Measurements from ENCODE around the gene TMEM161B. TPM values are rescaled to one million over a fixed set of nuclear protein-coding genes. Genes with fewer than 3 reads are reported as not detected.

Gene TMEM161B
- total and polyA plus RNA-seq, 2 of the 13 experiments (the other 11 are each of a cell fraction or from before 2014, with no cell fraction given): 15.0 to 22.1 TPM

GRCh38 chr5:88245893-88246244 lies 22.8 kb downstream of the TMEM161B start:
- FAIRE-seq: no peak
- H3K27me3 ChIP-seq (ENCODE audit: control insufficient read depth in 1 of 2, insufficient read depth in 2 of 2, low read length in 2 of 2): no peaks in the 10 kb centered on the region
- H3K36me3 ChIP-seq (replicated peaks in 1 of 2; ENCODE audit: control insufficient read depth in 1 of 2, insufficient read depth in 2 of 2, low read length in 2 of 2): no peaks in the 10 kb centered on the region
- in situ Hi-C loops (cut with HindIII; ENCODE audit: extremely low pct_ligation_motif_present, low pct_unique_long_range_greater_than_20kb): no loop called here
- intact Hi-C loops (cut with micrococcal nuclease; ENCODE audit: unreplicated experiment): no loop called here
- ATAC-seq: peak; percentile 85
- POLR2A ChIA-PET: no interaction called here
- no peak overlapping the region for H2AFZ ChIP-seq (ENCODE audit: low read length)
- no peaks in the 10 kb centered on the region for H3K9me3 ChIP-seq (ENCODE audit: low read length)
- CTCF ChIA-PET (ENCODE audit: low intra/inter-chr PET ratio, low total read pairs): no interaction called here
- no TSS peak for BruUV-seq (replicated peaks)
- H3K9ac ChIP-seq (ENCODE audit: insufficient read depth, low read depth, low read length): no peak overlapping the region
- peaks cover 80% of the 10 kb centered on the region for H3K79me2 ChIP-seq (ENCODE audit: insufficient read depth, low read length)
- peak; percentile 35 for DNase-seq (ENCODE audit: low spot score)
- H3K4me2 ChIP-seq (ENCODE audit: low read depth, low read length): peak overlapping the region; percentile 56
- H3K27ac ChIP-seq (ENCODE audit: extremely low read length, insufficient read depth, low read length): peak overlapping the region; percentile 56
- peak overlapping the region in 1 of 3 experiments; percentile 15; a peak in 3 of 6 replicates for H3K4me3 ChIP-seq (replicated peaks in 1 of 3; ENCODE audit: insufficient read depth in 1 of 3, low read depth in 2 of 3, low read length in 3 of 3)
- peaks cover 58% of the 10 kb centered on the region for H3K4me1 ChIP-seq (ENCODE audit: insufficient read depth, low read length)
- no peaks in the 10 kb centered on the region for H4K20me1 ChIP-seq (ENCODE audit: insufficient read depth, low read length)
- TF ChIP-seq, protein P1, sequence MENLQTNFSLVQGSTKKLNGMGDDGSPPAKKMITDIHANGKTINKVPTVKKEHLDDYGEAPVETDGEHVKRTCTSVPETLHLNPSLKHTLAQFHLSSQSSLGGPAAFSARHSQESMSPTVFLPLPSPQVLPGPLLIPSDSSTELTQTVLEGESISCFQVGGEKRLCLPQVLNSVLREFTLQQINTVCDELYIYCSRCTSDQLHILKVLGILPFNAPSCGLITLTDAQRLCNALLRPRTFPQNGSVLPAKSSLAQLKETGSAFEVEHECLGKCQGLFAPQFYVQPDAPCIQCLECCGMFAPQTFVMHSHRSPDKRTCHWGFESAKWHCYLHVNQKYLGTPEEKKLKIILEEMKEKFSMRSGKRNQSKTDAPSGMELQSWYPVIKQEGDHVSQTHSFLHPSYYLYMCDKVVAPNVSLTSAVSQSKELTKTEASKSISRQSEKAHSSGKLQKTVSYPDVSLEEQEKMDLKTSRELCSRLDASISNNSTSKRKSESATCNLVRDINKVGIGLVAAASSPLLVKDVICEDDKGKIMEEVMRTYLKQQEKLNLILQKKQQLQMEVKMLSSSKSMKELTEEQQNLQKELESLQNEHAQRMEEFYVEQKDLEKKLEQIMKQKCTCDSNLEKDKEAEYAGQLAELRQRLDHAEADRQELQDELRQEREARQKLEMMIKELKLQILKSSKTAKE (CRISPR knock-in tag; IDR thresholded peaks at IDR 0.05; ENCODE audit: borderline replicate concordance): no peak
- TF ChIP-seq FOXA3 (CRISPR knock-in tag; IDR thresholded peaks at IDR 0.05): 0 out of 2 replicates have a peak, but pooled peaks have one; percentile 4
- TF ChIP-seq SMARCC2 (IDR thresholded peaks at IDR 0.05): no peak
- no peak for TF ChIP-seq ARNTL (CRISPR knock-in tag; IDR thresholded peaks at IDR 0.05)
- TF ChIP-seq, protein P2, sequence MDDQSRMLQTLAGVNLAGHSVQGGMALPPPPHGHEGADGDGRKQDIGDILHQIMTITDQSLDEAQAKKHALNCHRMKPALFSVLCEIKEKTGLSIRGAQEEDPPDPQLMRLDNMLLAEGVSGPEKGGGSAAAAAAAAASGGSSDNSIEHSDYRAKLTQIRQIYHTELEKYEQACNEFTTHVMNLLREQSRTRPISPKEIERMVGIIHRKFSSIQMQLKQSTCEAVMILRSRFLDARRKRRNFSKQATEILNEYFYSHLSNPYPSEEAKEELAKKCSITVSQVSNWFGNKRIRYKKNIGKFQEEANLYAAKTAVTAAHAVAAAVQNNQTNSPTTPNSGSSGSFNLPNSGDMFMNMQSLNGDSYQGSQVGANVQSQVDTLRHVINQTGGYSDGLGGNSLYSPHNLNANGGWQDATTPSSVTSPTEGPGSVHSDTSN (CRISPR knock-in tag; IDR thresholded peaks at IDR 0.05; ENCODE audit: borderline replicate concordance): no peak
- no peak for TF ChIP-seq ISL2 (CRISPR knock-in tag; IDR thresholded peaks at IDR 0.05)
- TF ChIP-seq NFYB (CRISPR knock-in tag; IDR thresholded peaks at IDR 0.05): no peak
- TF ChIP-seq ARID5B (CRISPR knock-in tag; IDR thresholded peaks at IDR 0.05): peak; percentile 32; the same call in 1 of the 2 replicates
- TF ChIP-seq SYNCRIP (IDR thresholded peaks at IDR 0.05; ENCODE audit: insufficient read depth, low read depth, low read length): no peak
- TF ChIP-seq, protein P3, sequence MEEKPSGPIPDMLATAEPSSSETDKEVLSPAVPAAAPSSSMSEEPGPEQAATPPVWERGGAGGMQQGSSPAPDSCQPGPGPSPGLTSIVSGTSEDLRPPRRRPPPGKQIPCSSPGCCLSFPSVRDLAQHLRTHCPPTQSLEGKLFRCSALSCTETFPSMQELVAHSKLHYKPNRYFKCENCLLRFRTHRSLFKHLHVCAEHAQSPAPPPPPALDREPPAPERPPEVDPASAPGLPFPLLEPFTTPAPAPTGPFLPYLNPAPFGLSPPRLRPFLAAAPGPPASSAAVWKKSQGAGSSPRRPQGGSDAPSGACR (CRISPR knock-in tag; IDR thresholded peaks at IDR 0.05): no peak
- no peak for TF ChIP-seq NR2F2 (IDR thresholded peaks at IDR 0.05; ENCODE audit: borderline replicate concordance, low read depth)
- TF ChIP-seq ETV5 (CRISPR knock-in tag; IDR thresholded peaks at IDR 0.05; ENCODE audit: borderline replicate concordance): no peak
- TF ChIP-seq ZNF160 (CRISPR knock-in tag; IDR thresholded peaks at IDR 0.05): no peak
- peak; percentile 33; the same call in 1 of the 2 replicates for TF ChIP-seq FOXJ3 (CRISPR knock-in tag; IDR thresholded peaks at IDR 0.05; ENCODE audit: borderline replicate concordance)
- TF ChIP-seq ZNF431 (CRISPR knock-in tag; IDR thresholded peaks at IDR 0.05; ENCODE audit: borderline replicate concordance, low read depth): no peak
- no peak for TF ChIP-seq ZBTB44 (CRISPR knock-in tag; IDR thresholded peaks at IDR 0.05)

All from HepG2 (cell line).